Epithelial cell of esophagus (primary cell): Measurements from ENCODE around the gene MPPED1.

Experiments used
- DNase-seq: peaks from one replicate; pipeline ENCODE4 v3.0.0; 2010; ENCODE audit warnings: low read depth
- H3K4me3 ChIP-seq: 2 replicates; pipeline ENCODE4 v1.5.1; 2011; ENCODE audit warnings: mild to moderate bottlenecking, low read length, control low read depth
- CTCF ChIP-seq: IDR thresholded peaks from 2 replicates; pipeline ENCODE4 v1.5.1; 2011; ENCODE audit warnings: low read depth, mild to moderate bottlenecking, low read length, control low read depth, inconsistent platforms; ENCODE audit not compliant: insufficient read depth; ENCODE audit errors: missing control alignments

Gene MPPED1

DNA sequence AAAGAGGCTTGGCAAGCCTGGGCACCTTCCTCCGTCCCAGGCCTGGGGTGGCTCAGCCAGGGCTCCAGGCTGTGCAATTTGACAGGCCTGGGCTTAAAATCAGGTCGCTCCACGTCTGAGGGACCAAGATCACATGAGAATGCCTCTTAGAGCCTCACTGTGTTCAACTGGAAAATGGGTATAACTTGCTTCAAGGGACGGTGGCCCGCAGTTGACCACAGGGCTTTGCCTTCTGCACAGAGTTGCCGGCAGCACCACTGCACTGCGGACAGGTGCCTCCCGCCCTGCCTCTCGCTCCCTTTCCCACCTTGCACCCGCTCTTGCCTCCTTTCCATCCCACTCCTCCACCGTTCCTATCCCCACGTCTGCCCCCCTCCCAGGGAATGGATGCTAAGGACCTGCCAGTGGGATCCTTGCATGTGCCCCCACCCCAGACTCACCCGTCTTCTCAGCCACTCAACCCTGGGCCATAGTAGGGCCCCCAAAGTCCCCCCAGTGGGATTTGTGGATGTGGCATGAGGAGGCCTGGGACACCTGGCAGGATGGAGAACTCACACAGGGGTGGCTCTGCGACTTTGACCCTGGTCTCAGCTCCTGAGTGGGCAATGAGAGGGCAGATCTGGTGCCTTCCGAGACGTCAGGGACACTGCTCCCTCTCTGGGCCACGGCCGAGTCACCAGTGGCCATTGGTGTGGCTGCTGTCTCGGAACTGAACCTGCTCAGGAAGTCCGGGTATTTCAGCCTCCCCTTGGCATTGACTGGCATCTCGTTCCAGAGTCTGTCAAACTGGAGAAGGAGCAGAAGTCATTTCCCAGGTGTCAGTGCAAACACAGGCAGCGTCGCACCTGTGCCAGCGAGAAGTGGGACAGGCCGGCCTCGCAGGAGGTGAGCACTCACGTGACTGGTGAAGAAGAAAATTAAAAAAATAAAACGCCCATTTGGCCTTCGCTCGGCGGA, 128.0 kb downstream of the MPPED1 start:
- TF ChIP-seq CTCF: no peak
- no peak overlapping the region for H3K4me3 ChIP-seq
- no peak for DNase-seq

DNA sequence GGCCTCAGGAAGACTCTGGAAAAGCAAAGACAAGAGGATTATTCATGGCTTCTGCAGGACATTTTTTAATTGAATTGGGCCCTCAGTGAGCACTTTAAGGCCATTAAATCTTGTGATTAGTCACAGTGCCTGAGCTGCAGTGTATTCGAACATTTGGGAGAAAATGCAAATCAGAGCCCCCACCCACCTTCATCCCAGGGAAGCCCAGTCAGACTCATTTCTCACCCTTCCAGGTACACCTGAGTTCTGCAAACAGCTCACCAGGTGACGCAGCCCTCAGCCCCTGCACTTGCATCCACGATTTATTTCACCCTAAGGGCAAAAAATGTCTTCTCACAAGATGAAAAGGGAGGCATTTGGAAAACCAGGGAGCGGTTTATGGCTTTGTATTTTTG, 128.7 kb downstream of the MPPED1 start:
- DNase-seq: peak; percentile 51
- H3K4me3 ChIP-seq: no peak overlapping the region
- no peak for TF ChIP-seq CTCF

- no peak for TF ChIP-seq CTCF
- H3K4me3 ChIP-seq: no peak overlapping the region
Measured at GRCh38 chr22:43541022-43541421, 129.2 kb downstream of the MPPED1 start.

DNA sequence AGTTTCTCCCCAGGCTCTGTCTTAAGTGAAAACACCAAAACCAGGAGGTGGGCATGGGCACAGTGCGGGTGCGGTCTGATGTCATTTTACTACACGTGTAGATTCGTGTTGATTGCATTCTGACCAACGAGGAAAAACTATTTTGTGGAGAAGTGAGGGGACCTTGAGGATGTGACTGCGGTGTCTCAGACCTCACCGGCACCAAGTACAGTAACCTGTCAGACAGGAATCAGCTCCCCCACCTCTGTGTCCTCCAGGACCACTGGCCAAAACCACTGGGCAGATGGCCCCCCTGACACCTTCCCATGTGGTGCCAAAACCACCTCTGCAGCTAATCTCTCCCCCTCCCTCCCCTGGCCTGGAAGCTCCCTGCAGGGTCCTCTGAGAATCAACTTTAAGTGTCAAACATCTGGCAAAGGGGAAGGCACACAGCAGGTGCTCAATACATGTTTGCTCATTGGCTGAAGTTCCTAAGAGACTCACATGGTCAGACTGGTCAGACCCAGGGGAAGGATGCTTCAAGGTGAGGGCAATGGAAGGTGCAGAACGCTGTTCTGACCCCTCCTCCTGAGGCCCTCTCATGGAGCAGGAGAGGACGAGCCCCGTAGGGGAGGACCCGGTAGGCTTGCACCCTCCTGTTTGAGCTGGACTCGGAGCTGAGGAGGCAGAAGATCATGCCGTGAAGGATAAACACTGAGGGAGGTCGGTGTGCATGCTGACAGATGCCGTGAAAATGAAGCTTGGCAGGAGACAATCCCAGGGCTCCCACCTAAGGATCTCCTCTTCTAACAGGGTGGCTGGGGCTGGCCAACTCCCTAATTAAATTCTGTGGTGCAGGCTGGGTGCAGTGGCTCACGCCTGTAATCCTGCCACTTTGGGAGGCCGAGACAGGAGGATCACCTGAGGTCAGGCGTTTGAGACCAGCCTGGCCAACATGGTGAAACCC, 129.9 kb downstream of the MPPED1 start:
- TF ChIP-seq CTCF: no peak
- no peak overlapping the region for H3K4me3 ChIP-seq
- DNase-seq: no peak

More at GRCh38 chr22:43541022-43541421, 129.2 kb downstream of the MPPED1 start:
- DNase-seq: no peak

DNA sequence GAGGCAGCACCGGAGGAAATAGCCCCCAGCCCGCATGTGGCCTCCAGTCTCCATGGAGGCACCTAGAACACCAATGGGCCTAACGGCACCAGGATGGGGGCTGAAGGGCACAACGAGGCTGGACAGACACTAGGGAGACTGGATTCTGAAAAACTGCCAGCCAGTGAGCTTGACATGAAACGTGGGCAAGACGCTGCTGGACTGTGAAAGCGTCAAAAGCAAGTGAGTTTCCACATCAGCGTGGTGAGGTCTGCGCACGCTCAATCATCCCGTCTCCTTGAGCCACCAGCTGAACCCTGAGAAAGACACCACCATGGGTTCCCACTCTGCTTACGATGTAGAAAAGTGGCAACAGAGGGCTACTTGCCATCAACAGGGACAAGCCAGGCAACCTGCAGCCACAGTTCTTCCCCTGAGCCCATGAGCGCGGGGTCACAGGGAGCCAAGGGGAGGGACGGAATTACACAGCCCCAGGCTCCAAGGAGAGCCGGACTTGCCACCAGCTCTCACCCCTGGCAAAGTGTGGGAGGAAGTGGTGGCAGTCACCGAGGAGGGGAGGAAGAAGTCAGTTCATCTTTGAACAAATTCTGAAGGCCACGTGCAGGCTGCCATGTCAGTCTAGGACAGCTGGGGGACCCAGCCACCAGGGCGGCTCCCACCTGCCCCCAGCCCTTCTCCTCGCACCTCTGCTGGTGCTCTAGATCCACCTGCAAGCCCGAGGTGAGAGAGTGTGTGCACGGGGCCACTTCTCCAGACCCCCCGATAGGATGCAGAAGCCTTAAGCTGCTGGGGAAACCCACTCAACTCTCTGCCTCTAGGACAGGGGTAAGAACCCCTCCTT, 131.1 kb downstream of the MPPED1 start:
- no peak for TF ChIP-seq CTCF
- DNase-seq: no peak
- no peak overlapping the region for H3K4me3 ChIP-seq

DNA sequence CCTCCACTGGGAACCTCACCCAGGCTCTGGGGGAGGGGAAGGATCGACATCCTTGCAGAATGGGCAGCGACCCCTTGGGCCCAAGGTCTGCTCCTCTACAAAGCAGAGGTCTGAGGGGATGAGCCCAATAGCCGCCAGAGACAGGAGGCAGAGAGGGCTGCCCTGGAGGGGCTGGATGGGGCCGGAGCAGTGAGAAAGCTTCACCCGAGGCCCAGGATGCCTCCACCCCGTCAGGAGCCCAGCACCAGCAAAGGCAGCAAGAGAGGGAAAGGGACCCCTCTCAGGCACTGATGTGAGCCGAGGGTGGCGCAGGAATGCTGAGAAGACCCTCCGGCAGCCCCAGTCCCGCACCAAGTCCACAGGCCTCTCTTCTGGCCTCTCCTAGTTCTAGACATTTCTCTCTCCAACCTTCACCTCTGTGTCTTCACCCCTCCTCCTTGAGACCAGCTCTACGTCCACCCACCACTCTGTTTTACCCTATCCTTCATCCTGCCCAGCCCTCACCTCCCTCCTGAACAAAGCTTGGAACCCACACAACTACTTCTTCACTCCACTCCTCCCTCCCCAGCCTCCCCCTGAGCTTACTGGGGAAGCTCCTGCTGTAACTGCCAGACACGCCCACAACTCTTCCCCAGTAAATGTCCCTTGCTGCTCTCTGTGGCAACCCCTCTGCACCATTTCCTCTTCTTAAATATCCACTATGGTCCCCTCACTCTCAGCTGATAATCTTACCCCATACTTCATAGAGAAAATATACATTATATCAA, 131.9 kb downstream of the MPPED1 start:
- DNase-seq: no peak
- no peak for TF ChIP-seq CTCF
- no peak overlapping the region for H3K4me3 ChIP-seq
